ENCODE data around the gene ADCY10.
"Not testable (repeated sequence)": the region's sequence is repeated elsewhere in the genome, so short reads cannot be mapped to it uniquely, and the experiment has no call there.

The ADCY10 gene

GRCh38 chr1:167880580-167881021, 33.3 kb downstream of the ADCY10 start:
- FAIRE-seq = no peak

- no peak for FAIRE-seq
These were observed 34.4 kb downstream of the ADCY10 start for GRCh38 chr1:167879508-167879907.

GRCh38 chr1:167878372-167879160, 35.4 kb downstream of the ADCY10 start:
- FAIRE-seq = no peak

GRCh38 chr1:167876597-167877175, 37.2 kb downstream of the ADCY10 start:
- FAIRE-seq = no peak

GRCh38 chr1:167871331-167871730, 42.6 kb downstream of the ADCY10 start:
- no peak for FAIRE-seq

- FAIRE-seq = not testable (repeated sequence)
These were observed 44.6 kb downstream of the ADCY10 start for GRCh38 chr1:167869157-167870001.

GRCh38 chr1:167866739-167867414, 47.1 kb downstream of the ADCY10 start:
- FAIRE-seq = not testable (repeated sequence)

GRCh38 chr1:167866326-167866725, 47.6 kb downstream of the ADCY10 start:
- not testable (repeated sequence) for FAIRE-seq

GRCh38 chr1:167865804-167866308, 48.1 kb downstream of the ADCY10 start:
- FAIRE-seq = not testable (repeated sequence)

GRCh38 chr1:167865193-167865592, 48.7 kb downstream of the ADCY10 start:
- not testable (repeated sequence) for FAIRE-seq

GRCh38 chr1:167864392-167865032, 49.4 kb downstream of the ADCY10 start:
- no peak for FAIRE-seq

- no peak for FAIRE-seq
These were observed 50.0 kb downstream of the ADCY10 start for GRCh38 chr1:167863921-167864279.

- not testable (repeated sequence) for FAIRE-seq
These were observed 50.6 kb downstream of the ADCY10 start for GRCh38 chr1:167863191-167863920.

GRCh38 chr1:167862432-167863076, 51.4 kb downstream of the ADCY10 start:
- no peak for FAIRE-seq

GRCh38 chr1:167861664-167862381, 52.1 kb downstream of the ADCY10 start:
- no peak for FAIRE-seq

GRCh38 chr1:167860231-167860923, 53.6 kb downstream of the ADCY10 start:
- FAIRE-seq = no peak

- FAIRE-seq = no peak
These were observed 57.1 kb downstream of the ADCY10 start for GRCh38 chr1:167856711-167857418.

GRCh38 chr1:167854184-167854583, 59.8 kb downstream of the ADCY10 start:
- no peak for FAIRE-seq

- no peak for FAIRE-seq
These were observed 64.3 kb downstream of the ADCY10 start for GRCh38 chr1:167849666-167850065.

Data from endometrium (tissue), 2 donors.